ENCODE measurements around the gene TTLL13. TPM values are rescaled to one million over a fixed set of nuclear protein-coding genes. Genes with fewer than 3 reads are reported as not detected.

Gene TTLL13
- total and polyA plus RNA-seq, 12 donors, result 0.11 to 1.9 (median 0.28) TPM; not detected in 5

DNA sequence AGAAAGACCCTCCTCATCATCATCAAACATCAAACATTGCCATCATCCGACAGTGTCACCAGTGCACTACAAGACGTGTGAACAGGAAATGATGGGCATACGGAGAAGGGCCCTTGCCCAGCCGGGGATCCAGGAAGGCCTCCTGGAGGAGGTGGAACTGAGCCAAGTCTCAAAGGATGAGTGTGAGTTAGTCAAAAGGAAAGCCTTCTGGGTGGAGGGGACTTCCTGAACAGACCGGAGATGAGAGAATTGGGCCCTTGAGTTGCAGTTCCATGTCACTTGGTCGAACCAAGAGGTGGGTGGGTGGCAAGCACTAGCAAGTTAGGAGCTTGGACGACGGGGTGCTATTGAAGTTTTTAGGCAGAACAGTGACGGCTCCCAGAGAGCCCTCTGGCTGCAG is 39.8 kb upstream of the TTLL13 start:
- Histone ChIP-seq H3K27me3 (no peaks in the 10 kb centered on the region), H3K4me3 (no peak overlapping the region), H3K27ac (no peak overlapping the region), H3K4me1 (replicated peaks in 1 of 2) (peaks cover 25 to 54% of the 10 kb centered on the region in 2 donors), H3K9me3 (replicated peaks in 1 of 3) (no peaks in the 10 kb centered on the region), H3K36me3 (replicated peaks in 1 of 2) (peaks cover 0 to 11% of the 10 kb centered on the region in 2 donors)
- 71 to 76% (median 72%) methylated on average over 9 of the region's 9 CpGs for WGBS, 4 donors
- intact Hi-C loops (cut with DNase I), result no loop called here
- TF ChIP-seq, protein P1, sequence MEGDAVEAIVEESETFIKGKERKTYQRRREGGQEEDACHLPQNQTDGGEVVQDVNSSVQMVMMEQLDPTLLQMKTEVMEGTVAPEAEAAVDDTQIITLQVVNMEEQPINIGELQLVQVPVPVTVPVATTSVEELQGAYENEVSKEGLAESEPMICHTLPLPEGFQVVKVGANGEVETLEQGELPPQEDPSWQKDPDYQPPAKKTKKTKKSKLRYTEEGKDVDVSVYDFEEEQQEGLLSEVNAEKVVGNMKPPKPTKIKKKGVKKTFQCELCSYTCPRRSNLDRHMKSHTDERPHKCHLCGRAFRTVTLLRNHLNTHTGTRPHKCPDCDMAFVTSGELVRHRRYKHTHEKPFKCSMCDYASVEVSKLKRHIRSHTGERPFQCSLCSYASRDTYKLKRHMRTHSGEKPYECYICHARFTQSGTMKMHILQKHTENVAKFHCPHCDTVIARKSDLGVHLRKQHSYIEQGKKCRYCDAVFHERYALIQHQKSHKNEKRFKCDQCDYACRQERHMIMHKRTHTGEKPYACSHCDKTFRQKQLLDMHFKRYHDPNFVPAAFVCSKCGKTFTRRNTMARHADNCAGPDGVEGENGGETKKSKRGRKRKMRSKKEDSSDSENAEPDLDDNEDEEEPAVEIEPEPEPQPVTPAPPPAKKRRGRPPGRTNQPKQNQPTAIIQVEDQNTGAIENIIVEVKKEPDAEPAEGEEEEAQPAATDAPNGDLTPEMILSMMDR (IDR thresholded peaks at IDR 0.05), result no peak
- TF ChIP-seq POLR2A (IDR thresholded peaks at IDR 0.05), result no peak
- DNase-seq, result no peak

DNA sequence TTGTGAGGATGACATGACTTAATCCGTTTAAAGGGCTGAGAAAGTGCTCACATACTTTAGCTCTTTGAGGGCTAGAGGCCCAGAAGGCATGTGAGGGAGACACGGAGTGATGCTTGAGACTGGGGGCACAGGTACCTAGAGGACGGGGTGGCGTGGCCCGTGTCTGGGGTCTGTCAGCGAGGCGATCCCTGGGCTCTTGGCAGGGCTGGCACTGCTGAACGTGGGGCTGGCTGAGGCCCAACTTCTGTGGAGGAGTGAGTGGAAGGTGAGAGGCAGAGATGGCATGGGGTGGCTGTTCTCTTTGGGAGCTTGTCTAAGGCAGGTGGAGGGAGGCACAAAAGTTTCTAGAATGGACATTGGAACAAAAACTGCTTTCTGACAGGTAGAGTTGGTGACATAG is 38.8 kb upstream of the TTLL13 start:
- H3K4me1 ChIP-seq (replicated peaks in 1 of 2), result peaks cover 18 to 44% of the 10 kb centered on the region in 2 donors
- intact Hi-C loops (cut with DNase I), result no loop called here
- no peak overlapping the region for H3K4me3 ChIP-seq
- 77 to 87% (median 79%) methylated on average over 8 of the region's 8 CpGs for WGBS, 4 donors
- no peak for DNase-seq
- no peaks in the 10 kb centered on the region for H3K27me3 ChIP-seq
- TF ChIP-seq POLR2A (IDR thresholded peaks at IDR 0.05), result no peak
- TF ChIP-seq, protein P1 (IDR thresholded peaks at IDR 0.05), result no peak
- H3K27ac ChIP-seq, result no peak overlapping the region
- peaks cover 0 to 11% of the 10 kb centered on the region in 2 donors for H3K36me3 ChIP-seq (replicated peaks in 1 of 2)
- H3K9me3 ChIP-seq (replicated peaks in 1 of 3), result no peaks in the 10 kb centered on the region

DNA sequence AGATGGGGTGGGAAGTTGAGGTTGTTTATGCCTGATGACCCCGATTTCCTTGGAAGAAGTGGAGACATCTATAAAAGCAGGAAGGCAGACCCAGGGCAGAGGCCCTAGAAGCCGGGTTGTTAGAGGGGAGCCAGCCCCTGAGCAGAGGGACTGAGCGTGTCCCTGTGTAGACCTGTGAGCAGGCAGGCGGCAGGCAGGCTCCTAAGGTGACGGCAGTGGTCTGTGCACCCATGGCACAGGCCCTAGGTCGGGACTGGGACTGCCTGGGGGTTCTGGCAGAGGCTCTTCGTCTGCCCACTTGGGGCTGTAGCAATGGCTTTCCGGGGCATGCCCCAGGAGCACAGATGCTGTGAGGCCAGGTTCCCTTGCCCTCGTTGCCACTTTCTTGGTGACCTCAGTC is 38.3 kb upstream of the TTLL13 start:
- peaks cover 15 to 40% of the 10 kb centered on the region in 2 donors for H3K4me1 ChIP-seq (replicated peaks in 1 of 2)
- DNase-seq, result no peak
- TF ChIP-seq, protein P1 (IDR thresholded peaks at IDR 0.05), result no peak
- TF ChIP-seq POLR2A (IDR thresholded peaks at IDR 0.05), result no peak
- intact Hi-C loops (cut with DNase I), result no loop called here
- no peak overlapping the region for H3K4me3 ChIP-seq
- no peaks in the 10 kb centered on the region for H3K9me3 ChIP-seq (replicated peaks in 1 of 3)
- WGBS, 4 donors, result 81 to 92% (median 87%) methylated on average over 2 to 9 of the region's 9 CpGs
- no peaks in the 10 kb centered on the region for H3K27me3 ChIP-seq
- H3K27ac ChIP-seq, result peak overlapping the region in 4 of 5 donors; percentile 2 to 68 (median 49)
- peaks cover 0 to 11% of the 10 kb centered on the region in 2 donors for H3K36me3 ChIP-seq (replicated peaks in 1 of 2)

DNA sequence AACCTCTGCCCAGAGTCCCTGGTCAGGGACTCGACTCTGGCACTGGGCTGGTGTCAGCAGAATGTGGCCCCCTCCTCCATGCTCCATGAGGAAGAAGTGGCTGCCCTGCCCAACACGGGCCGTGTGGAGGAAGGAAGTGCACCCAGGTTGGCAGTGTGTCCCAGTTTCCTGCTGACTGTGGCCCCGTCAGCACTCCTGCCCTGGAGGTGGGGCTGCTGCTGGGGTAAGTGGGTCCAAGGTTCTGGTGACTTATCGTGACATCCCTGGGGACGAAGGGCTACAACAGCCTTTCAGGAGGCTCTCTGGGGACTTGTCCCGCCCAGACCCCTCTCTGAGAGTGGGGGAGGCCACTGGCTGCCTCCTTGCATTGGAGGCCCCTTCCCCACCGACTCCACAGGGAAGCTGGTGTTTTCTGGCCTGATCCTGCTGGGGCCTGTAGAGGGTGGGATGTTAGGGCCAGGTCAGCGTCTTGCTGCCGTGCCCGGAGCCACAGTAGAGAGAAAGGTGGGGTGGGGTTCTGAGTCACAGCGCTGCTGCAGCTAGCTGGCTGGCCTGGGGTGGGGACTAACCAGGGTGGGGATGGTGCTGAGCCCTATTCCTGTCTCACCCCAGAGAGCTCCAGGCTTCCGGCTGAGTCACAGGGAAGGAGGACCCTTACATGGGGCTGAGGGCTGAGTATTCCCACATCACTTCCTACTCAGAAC is 37.8 kb upstream of the TTLL13 start:
- peaks cover 0 to 11% of the 10 kb centered on the region in 2 donors for H3K36me3 ChIP-seq (replicated peaks in 1 of 2)
- intact Hi-C loops (cut with DNase I), result no loop called here
- no peak overlapping the region for H3K4me3 ChIP-seq
- peak overlapping the region in 4 of 5 donors; percentile 2 to 68 (median 49) for H3K27ac ChIP-seq
- WGBS, 4 donors, result 20 to 55% (median 47%) methylated on average over 1 to 13 of the region's 13 CpGs
- H3K27me3 ChIP-seq, result no peaks in the 10 kb centered on the region
- H3K4me1 ChIP-seq (replicated peaks in 1 of 2), result peaks cover 14 to 34% of the 10 kb centered on the region in 2 donors
- DNase-seq, result peak in 1 of 7 donors; percentile 46
- H3K9me3 ChIP-seq (replicated peaks in 1 of 3), result no peaks in the 10 kb centered on the region
- TF ChIP-seq, protein P1 (IDR thresholded peaks at IDR 0.05), result no peak
- TF ChIP-seq POLR2A (IDR thresholded peaks at IDR 0.05), result no peak

All from adrenal gland (tissue), 12 donors.